Measurements from ENCODE around the gene FAF1.

Gene FAF1

DNA sequence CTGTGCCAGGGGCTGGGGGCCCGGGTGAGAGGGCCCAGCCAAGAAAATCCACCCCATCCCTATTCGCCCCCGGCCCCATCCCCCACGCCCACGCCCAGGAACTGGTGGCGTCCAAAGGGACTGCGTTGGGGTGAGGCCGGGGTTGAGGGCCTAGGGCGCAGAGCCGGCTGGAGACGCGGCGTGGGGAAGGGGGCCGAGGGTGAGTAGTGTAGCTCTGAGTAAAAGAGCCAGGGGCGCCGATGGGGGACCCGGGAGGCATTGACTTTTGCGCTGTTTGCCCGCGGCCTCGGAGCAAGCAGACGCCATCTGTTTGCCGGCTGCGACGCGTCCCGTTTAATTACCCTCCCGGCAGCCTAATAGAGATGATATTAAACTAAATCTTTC, 533.4 kb downstream of the FAF1 start:
- Histone ChIP-seq H3K9me3 (ENCODE audit: insufficient read depth, low read depth, low read length) (no peaks in the 10 kb centered on the region), H3K9ac (ENCODE audit: low read depth, low read length) (no peak overlapping the region), H3K27me3 (ENCODE audit: insufficient read depth, low read length) (peaks cover 100% of the 10 kb centered on the region), H3K27ac (ENCODE audit: low read depth, low read length) (no peak overlapping the region), H3K4me1 (ENCODE audit: insufficient read depth, low read length) (peaks cover 12% of the 10 kb centered on the region), H3K36me3 (ENCODE audit: insufficient read depth, low read length) (no peaks in the 10 kb centered on the region), H3K4me3 (ENCODE audit: low read length) (no peak overlapping the region)
- 3% methylated on average over 28 of the region's 28 CpGs for WGBS

DNA sequence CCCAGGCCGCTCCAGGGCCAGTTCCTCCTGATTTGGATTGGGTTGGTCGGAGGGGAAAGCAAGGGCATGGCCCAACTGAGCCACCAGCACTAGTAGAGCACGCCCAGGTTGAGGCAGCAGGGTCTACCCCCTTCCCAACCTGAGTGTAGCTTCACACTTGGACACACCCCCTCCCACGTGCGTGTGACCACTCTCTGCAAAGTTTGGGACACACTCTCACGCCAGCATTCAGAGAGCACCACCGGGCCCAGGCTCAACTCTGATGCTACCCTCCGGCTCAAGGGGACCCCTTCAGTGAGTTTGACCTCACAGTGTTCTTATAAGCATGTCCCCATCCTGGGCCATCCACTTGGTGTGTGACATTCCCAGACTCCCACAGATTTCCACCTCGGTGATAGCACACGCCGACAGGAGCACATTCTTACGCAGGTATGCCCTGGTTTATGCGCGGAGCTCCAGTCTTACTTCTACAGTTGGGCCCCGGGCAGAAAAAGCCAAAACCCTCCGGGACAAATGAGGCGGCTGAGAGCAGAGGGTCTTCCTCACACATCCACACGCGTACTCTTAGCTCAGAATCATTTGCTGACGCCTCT, 533.9 kb downstream of the FAF1 start:
- 7% methylated on average over 20 of the region's 20 CpGs for WGBS

DNA sequence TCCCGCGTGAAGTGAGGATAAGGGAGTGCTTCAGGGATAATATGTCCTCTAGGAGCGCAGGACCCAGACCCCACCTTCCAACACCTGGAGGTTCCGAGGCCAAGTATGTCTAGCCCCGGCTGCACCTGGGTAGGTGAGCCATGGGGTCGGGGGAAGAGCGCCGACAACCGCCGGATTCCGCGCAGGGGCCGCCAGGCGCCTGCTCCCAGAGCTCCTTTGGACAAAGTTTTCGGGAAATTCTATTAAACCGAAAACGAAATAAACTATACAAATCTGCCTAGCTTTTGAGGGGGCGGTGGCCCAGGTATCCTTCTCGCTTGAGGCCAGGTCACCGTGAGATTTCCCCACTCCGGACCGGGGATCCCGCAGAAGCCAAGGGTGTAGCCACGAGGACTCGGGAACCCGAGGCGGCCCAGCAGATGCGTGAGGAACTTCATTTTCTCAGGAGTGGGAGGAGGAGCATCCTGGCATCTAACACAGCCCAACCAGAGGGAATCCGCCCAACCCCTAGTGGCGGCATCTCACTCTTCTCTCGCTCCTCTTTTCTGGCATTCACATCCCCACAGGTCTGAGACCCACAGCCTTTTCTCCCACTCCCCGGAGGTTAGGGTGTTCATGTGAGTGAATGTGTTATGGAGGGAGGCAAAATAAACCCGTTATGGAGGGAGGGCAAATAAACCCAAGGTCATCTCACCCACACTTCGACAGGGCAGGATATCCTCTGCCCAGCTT, 534.5 kb downstream of the FAF1 start:
- Histone ChIP-seq H3K36me3 (ENCODE audit: insufficient read depth, low read length) (no peaks in the 10 kb centered on the region), H3K4me3 (ENCODE audit: low read length) (no peak overlapping the region), H3K9me3 (ENCODE audit: insufficient read depth, low read depth, low read length) (no peaks in the 10 kb centered on the region), H3K4me1 (ENCODE audit: insufficient read depth, low read length) (peaks cover 11% of the 10 kb centered on the region), H3K27me3 (ENCODE audit: insufficient read depth, low read length) (peaks cover 100% of the 10 kb centered on the region), H3K27ac (ENCODE audit: low read depth, low read length) (no peak overlapping the region), H3K9ac (ENCODE audit: low read depth, low read length) (no peak overlapping the region)
- 4% methylated on average over 32 of the region's 34 CpGs for WGBS

More for the DNA sequence above, 533.9 kb downstream of the FAF1 start:
- H3K27me3 ChIP-seq (ENCODE audit: insufficient read depth, low read length) = peaks cover 100% of the 10 kb centered on the region
- no peak overlapping the region for H3K27ac ChIP-seq (ENCODE audit: low read depth, low read length)
- H3K9ac ChIP-seq (ENCODE audit: low read depth, low read length) = no peak overlapping the region
- no peaks in the 10 kb centered on the region for H3K9me3 ChIP-seq (ENCODE audit: insufficient read depth, low read depth, low read length)
- no peak overlapping the region for H3K4me3 ChIP-seq (ENCODE audit: low read length)
- H3K36me3 ChIP-seq (ENCODE audit: insufficient read depth, low read length) = no peaks in the 10 kb centered on the region
- H3K4me1 ChIP-seq (ENCODE audit: insufficient read depth, low read length) = peaks cover 13% of the 10 kb centered on the region

DNA sequence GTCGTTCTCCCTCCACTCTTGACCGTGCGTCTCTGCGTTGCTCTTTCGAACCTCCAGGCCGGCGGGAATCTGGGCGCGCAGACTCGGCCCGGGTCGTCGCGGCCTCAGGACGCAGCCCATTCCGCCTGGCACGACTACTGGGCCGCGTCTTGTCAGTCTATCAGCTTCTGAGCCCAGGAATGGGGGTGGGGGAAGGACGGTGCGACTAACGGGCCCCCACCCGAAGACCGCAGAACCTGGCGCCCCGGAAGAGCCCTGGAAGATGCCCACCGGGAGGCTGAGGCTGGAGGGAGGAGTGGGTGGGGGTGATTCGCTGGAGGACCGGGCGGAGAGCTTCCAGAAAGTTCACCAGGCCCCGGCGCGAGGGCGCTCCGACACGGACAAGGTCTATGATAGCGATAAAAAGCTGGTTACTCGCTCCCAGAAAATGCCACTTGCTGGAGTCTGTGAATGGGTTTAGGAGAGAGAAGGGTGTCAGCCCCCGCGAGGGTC, 535.1 kb downstream of the FAF1 start:
- no peak overlapping the region for H3K27ac ChIP-seq (ENCODE audit: low read depth, low read length)
- no peaks in the 10 kb centered on the region for H3K36me3 ChIP-seq (ENCODE audit: insufficient read depth, low read length)
- no peak overlapping the region for H3K4me3 ChIP-seq (ENCODE audit: low read length)
- H3K27me3 ChIP-seq (ENCODE audit: insufficient read depth, low read length) = peaks cover 100% of the 10 kb centered on the region
- WGBS = 3% methylated on average over 40 of the region's 40 CpGs
- H3K9me3 ChIP-seq (ENCODE audit: insufficient read depth, low read depth, low read length) = no peaks in the 10 kb centered on the region
- peaks cover 7% of the 10 kb centered on the region for H3K4me1 ChIP-seq (ENCODE audit: insufficient read depth, low read length)
- no peak overlapping the region for H3K9ac ChIP-seq (ENCODE audit: low read depth, low read length)

DNA sequence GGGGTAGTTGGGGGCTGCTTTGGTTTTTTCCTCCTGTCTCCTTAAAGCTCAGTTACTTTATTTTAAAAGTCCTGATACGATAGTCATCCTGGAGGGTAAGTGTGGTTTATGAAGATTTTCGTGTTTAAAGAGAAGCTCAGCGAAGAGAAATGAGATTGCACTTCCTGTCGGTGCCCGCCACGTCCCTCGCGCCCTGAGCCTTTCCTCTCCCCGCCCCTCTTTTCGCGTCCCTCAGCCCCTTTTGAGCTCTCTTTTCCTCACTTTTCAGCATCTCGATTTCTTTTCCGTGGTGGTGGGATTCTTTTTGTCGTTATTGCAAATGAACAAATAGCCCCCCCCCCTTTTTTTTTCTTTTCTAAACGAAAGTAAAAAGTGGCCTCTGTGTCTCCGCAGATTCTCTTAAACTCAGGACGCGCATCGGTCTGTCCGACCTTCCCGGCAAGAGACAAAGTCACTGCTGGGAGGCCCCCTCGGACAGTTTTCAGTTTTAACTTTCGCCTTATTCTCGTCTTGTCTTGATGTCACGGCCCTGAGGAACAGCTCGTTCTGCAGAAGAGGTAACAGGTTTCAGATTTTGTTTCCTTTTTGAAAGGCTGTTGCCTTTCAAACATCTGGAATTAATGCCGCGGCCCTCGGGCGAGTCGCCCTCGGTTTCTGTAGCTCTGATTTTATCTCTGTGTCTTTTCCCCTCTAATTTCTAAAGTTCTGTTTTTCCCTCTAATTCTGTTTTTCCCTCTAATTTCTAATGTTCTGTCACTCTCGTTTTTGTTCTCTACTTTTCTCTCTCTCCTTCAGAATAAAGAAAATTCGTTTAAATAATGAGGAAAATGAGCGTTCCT, 535.8 kb downstream of the FAF1 start:
- no peaks in the 10 kb centered on the region for H3K9me3 ChIP-seq (ENCODE audit: insufficient read depth, low read depth, low read length)
- H3K9ac ChIP-seq (ENCODE audit: low read depth, low read length) = no peak overlapping the region
- 3% methylated on average over 32 of the region's 35 CpGs for WGBS
- H3K36me3 ChIP-seq (ENCODE audit: insufficient read depth, low read length) = no peaks in the 10 kb centered on the region
- H3K27ac ChIP-seq (ENCODE audit: low read depth, low read length) = no peak overlapping the region
- H3K4me3 ChIP-seq (ENCODE audit: low read length) = no peak overlapping the region
- peaks cover 100% of the 10 kb centered on the region for H3K27me3 ChIP-seq (ENCODE audit: insufficient read depth, low read length)
- H3K4me1 ChIP-seq (ENCODE audit: insufficient read depth, low read length) = peaks cover 7% of the 10 kb centered on the region

DNA sequence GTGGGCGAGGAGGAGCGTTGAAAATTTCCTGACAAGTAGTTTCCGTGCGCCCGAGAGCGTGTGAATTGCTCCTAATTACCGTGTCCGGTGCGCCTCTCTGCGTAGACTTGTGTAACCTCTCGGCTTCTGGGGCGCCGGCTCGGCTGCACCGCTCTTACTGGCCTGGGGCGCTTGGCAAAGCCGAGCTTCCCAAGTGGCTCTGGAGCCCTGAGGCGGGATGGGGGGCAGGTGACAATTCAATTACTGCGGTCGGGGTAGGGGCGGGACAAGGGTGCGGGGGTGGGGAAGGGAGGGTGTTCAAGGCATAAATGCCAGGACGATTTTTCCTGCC, 536.4 kb downstream of the FAF1 start:
- peaks cover 100% of the 10 kb centered on the region for H3K27me3 ChIP-seq (ENCODE audit: insufficient read depth, low read length)
- no peaks in the 10 kb centered on the region for H3K36me3 ChIP-seq (ENCODE audit: insufficient read depth, low read length)
- no peaks in the 10 kb centered on the region for H3K9me3 ChIP-seq (ENCODE audit: insufficient read depth, low read depth, low read length)
- peak overlapping the region; percentile 43 for H3K4me3 ChIP-seq (ENCODE audit: low read length)
- no peak overlapping the region for H3K27ac ChIP-seq (ENCODE audit: low read depth, low read length)
- H3K9ac ChIP-seq (ENCODE audit: low read depth, low read length) = no peak overlapping the region
- peaks cover 7% of the 10 kb centered on the region for H3K4me1 ChIP-seq (ENCODE audit: insufficient read depth, low read length)
- WGBS = under 1% methylated on average over 23 of the region's 23 CpGs

DNA sequence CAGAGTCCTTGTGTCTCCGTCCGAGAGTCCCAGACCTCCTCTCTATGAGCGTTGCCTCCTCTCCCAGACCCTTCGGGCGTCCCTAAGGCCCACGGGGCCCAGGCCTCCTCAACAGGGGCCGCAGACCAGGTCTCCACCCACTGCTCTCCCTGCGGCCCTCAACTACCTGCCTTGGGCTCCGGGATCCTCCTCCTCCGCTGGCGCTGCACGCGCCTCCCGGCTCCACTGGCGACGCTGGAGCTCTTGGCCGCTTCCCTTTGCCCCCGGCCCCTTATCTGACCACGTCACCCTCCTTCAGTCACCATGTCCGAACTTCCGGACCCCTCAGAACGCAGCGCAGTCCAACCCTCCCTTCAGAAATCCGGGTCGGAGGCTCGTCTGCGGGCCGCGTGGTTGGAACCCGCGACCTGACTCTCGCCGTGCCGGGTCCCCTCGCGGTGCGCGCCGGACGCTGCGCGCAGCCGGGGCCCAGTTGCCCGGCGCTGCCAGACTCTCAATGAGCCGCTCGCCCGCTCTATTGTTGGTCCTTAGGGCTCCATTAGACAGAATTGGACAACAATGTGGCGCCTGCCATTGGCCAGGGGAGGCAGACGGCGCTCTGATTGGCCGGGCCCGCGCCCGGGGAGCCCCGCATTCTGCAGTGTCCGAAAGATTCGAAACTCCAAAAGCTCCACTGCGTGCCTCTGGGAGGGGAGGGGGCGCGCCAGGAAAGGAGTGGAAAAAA, 537.0 kb downstream of the FAF1 start, which contains the start of gene DMRTA2:
TSS of gene DMRTA2 (minus strand) at position 498 of the 724 bp plus-strand sequence. CDS start 1,907 bp downstream, outside the sequence.
- Histone ChIP-seq H3K9ac (ENCODE audit: low read depth, low read length) (no peak within 1 kb of the TSS), H3K36me3 (ENCODE audit: insufficient read depth, low read length) (no peaks in the 10 kb centered on the region), H3K4me1 (ENCODE audit: insufficient read depth, low read length) (peaks cover 7% of the 10 kb centered on the region), H3K27ac (ENCODE audit: low read depth, low read length) (no peak within 1 kb of the TSS), H3K9me3 (ENCODE audit: insufficient read depth, low read depth, low read length) (no peaks in the 10 kb centered on the region), H3K27me3 (ENCODE audit: insufficient read depth, low read length) (peaks cover 100% of the 10 kb centered on the region), H3K4me3 (ENCODE audit: low read length) (peak within 1 kb of the TSS; percentile 43)
- under 1% methylated on average over 61 of the region's 61 CpGs for WGBS

DNA sequence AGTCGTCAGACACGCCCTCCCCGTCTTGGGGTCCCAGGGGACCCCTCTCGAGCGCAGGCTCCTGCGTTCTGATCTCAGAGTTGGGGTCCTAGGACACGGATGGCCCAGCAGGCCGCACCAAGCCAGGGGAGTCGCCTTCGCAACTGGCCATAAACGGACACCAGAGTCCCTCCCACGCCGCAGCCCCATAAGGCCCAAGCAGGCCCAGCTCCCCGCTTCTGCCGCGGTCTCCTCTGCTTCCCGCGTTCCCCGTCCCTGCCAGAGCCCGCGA, 537.5 kb downstream of the FAF1 start:
- 2% methylated on average over 21 of the region's 21 CpGs for WGBS
- no peaks in the 10 kb centered on the region for H3K36me3 ChIP-seq (ENCODE audit: insufficient read depth, low read length)
- peaks cover 100% of the 10 kb centered on the region for H3K27me3 ChIP-seq (ENCODE audit: insufficient read depth, low read length)
- no peak overlapping the region for H3K27ac ChIP-seq (ENCODE audit: low read depth, low read length)
- H3K4me1 ChIP-seq (ENCODE audit: insufficient read depth, low read length) = peaks cover 7% of the 10 kb centered on the region
- H3K9ac ChIP-seq (ENCODE audit: low read depth, low read length) = no peak overlapping the region
- no peaks in the 10 kb centered on the region for H3K9me3 ChIP-seq (ENCODE audit: insufficient read depth, low read depth, low read length)
- H3K4me3 ChIP-seq (ENCODE audit: low read length) = peak overlapping the region; percentile 43

DNA sequence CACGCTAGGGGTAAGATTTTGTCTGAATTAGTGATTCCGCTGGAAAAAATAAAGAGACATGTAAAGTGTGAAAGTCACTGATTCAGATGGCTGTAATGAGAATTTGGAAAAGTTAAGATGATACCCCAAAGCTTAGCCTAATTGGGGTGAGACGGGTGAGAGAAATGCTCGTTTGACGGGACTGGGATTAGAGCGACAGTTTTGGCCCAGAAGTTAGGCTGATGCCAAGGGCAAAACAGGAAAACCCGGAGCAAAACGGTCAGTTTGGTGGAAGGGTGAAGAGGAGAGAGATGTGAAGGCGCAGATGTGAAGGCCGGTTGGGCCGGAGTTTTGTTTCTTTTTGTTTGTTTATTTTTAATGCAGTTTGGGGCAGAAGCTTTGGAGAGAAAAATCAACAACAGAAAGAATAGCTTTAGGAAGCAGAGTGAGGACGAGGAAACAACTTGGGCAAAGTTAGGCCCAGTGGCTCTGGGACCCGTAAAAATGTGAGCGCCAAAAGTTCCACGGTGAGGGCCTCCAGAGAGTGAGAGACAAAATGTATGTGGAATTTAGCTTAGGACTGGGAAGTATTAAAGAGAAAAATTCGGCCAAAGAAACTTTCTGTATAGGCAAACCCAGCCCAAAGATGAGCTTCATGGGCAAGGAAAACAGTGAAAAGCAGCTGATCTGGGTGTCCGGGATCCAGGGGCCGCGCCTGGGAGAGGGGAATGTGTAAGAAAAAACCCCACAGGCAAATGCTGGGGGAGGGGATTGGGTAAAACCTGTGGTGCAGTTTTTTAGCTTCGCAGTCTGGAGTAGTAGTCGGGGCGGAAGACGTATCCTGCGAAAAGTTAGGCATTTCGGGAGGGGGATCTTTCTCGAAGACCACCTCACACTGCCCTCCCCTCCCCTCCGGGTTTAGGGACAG, 538.0 kb downstream of the FAF1 start:
- Histone ChIP-seq H3K9me3 (ENCODE audit: insufficient read depth, low read depth, low read length) (no peaks in the 10 kb centered on the region), H3K9ac (ENCODE audit: low read depth, low read length) (no peak overlapping the region), H3K36me3 (ENCODE audit: insufficient read depth, low read length) (no peaks in the 10 kb centered on the region), H3K27me3 (ENCODE audit: insufficient read depth, low read length) (peaks cover 100% of the 10 kb centered on the region), H3K4me1 (ENCODE audit: insufficient read depth, low read length) (peaks cover 7% of the 10 kb centered on the region), H3K4me3 (ENCODE audit: low read length) (peak overlapping the region; percentile 43), H3K27ac (ENCODE audit: low read depth, low read length) (no peak overlapping the region)
- WGBS = 10% methylated on average over 27 of the region's 27 CpGs

DNA sequence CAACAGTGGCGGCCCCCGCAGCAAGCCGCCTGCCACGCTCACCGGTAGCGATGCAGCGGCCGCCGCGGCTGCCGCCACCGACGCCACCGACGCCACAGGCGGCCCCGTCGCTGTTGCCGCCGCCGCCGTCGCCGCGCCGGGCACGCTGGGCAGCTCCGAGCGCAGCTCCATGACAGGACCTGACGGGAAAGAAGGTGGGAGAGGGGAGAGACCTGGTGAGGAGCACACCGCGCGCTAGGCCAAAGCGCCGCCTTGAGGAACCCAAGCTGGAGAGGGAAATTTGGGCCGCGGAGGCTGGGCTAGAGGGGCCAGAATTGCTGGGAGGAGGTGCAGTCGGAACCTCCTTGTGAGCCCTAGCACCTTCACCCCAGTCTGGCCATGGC, 538.7 kb downstream of the FAF1 start:
- WGBS = 2% methylated on average over 38 of the region's 38 CpGs
- H3K36me3 ChIP-seq (ENCODE audit: insufficient read depth, low read length) = no peaks in the 10 kb centered on the region
- peak overlapping the region; percentile 40 for H3K4me3 ChIP-seq (ENCODE audit: low read length)
- H3K9ac ChIP-seq (ENCODE audit: low read depth, low read length) = no peak overlapping the region
- no peaks in the 10 kb centered on the region for H3K9me3 ChIP-seq (ENCODE audit: insufficient read depth, low read depth, low read length)
- H3K4me1 ChIP-seq (ENCODE audit: insufficient read depth, low read length) = peaks cover 7% of the 10 kb centered on the region
- peaks cover 100% of the 10 kb centered on the region for H3K27me3 ChIP-seq (ENCODE audit: insufficient read depth, low read length)
- H3K27ac ChIP-seq (ENCODE audit: low read depth, low read length) = no peak overlapping the region
